Progenitor cell of endocrine pancreas (in vitro differentiated cells): ENCODE results near the gene NMT1. TPM values are rescaled to one million over a fixed set of nuclear protein-coding genes. Genes with fewer than 3 reads are reported as not detected.

Experiments used
- DNase-seq: peaks from one replicate; pipeline ENCODE4 v3.0.0; 2021; ENCODE audit warnings: low spot score; ENCODE audit not compliant: unreplicated experiment
- H3K27ac Mint-ChIP-seq: 2 replicates; pipeline ENCODE4 v1.8.0; 2021; ENCODE audit warnings: mild to moderate bottlenecking, moderate library complexity, mixed read lengths
- H3K27me3 Mint-ChIP-seq: 2 replicates; pipeline ENCODE4 v1.8.0; 2021; ENCODE audit warnings: mixed read lengths
- H3K36me3 Mint-ChIP-seq: 2 replicates; pipeline ENCODE4 v1.8.0; 2022; ENCODE audit warnings: mixed read lengths; ENCODE audit not compliant: insufficient read depth
- H3K4me1 Mint-ChIP-seq: 2 replicates; pipeline ENCODE4 v1.8.0; 2021; ENCODE audit warnings: low read depth, mixed read lengths
- H3K4me3 Mint-ChIP-seq: 2 replicates; pipeline ENCODE4 v1.8.0; 2021; ENCODE audit warnings: low read depth, mild to moderate bottlenecking, moderate library complexity, mixed read lengths
- H3K9me3 Mint-ChIP-seq: 2 replicates; pipeline ENCODE4 v1.8.0; 2021; ENCODE audit warnings: low read depth, mixed read lengths
- CTCF ChIP-seq: fragments of 200-600 bp; sonication (generic); IDR thresholded peaks from one replicate; pipeline ENCODE4 v1.5.0; 2021; ENCODE audit warnings: antibody characterized with exemption, mild to moderate bottlenecking; ENCODE audit not compliant: unreplicated experiment
- long read RNA-seq: library from polyadenylated mRNA; unstranded; transcript quantifications from one replicate; pipeline ENCODE4 v2.0.0, GENCODE V29; 2020
- total RNA-seq: library from RNA; stranded (reverse); gene quantifications from 2 replicates; pipeline ENCODE4 v1.2.1, GENCODE V29; 2021

The NMT1 gene
- 97.4 and 98.7 TPM in 2 replicates for total RNA-seq
- long read RNA-seq, full-length matches to known transcripts, result 34 of 78 reads
- long read RNA-seq, partial matches to known transcripts, result 6 of 78 reads
- long read RNA-seq, other reads (novel, unspliced or antisense), result 38 of 78 reads

GRCh38 chr17:45060797-45061605, at the start of gene NMT1:
TSS of gene NMT1 (plus strand) at chr17:45061317. CDS start at chr17:45061330, 13 bp downstream.
- peak; percentile 93 for DNase-seq
- Mint-ChIP-seq H3K27ac (peak within 1 kb of the TSS; percentile 99), H3K9me3 (no peaks in the 10 kb centered on the region), H3K36me3 (no peaks in the 10 kb centered on the region), H3K4me3 (peak within 1 kb of the TSS; percentile 100), H3K4me1 (peaks cover 17% of the 10 kb centered on the region), H3K27me3 (no peaks in the 10 kb centered on the region)
- no peak for TF ChIP-seq CTCF

GRCh38 chr17:45011767-45012166, 49.4 kb upstream of the NMT1 start:
- H3K27me3 Mint-ChIP-seq, result peaks cover 23% of the 10 kb centered on the region
- no peak for TF ChIP-seq CTCF
- no peak overlapping the region for H3K27ac Mint-ChIP-seq
- H3K4me3 Mint-ChIP-seq, result no peak overlapping the region
- no peaks in the 10 kb centered on the region for H3K36me3 Mint-ChIP-seq
- no peak for DNase-seq
- no peaks in the 10 kb centered on the region for H3K9me3 Mint-ChIP-seq
- H3K4me1 Mint-ChIP-seq, result peaks cover 23% of the 10 kb centered on the region

GRCh38 chr17:45013021-45013997, 47.8 kb upstream of the NMT1 start:
- Mint-ChIP-seq H3K4me1 (peaks cover 18% of the 10 kb centered on the region), H3K4me3 (no peak overlapping the region), H3K27me3 (peaks cover 16% of the 10 kb centered on the region), H3K9me3 (no peaks in the 10 kb centered on the region), H3K27ac (peak overlapping the region; percentile 10), H3K36me3 (no peaks in the 10 kb centered on the region)
- no peak for TF ChIP-seq CTCF
- no peak for DNase-seq

DNA sequence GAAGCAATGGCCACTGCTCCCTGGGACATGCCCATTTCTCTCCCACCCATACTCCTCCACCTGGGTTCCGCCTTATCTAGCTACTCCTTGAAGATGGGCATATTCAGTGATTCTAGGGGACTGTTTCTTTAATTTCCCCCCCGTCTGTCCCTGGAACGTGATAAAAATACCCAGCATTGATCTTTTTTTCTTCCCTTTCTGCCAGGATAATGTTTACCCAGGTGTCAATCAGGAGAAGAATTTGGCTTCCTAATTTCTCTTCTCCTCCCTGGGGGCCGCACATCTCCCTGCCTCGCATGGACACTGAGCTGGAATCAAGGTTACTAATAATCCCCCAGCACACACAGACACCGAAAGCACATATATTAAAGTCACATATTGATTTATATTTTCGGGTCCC, 44.9 kb upstream of the NMT1 start:
- DNase-seq, result no peak
- H3K27me3 Mint-ChIP-seq, result peaks cover 28% of the 10 kb centered on the region
- TF ChIP-seq CTCF, result no peak
- H3K4me3 Mint-ChIP-seq, result no peak overlapping the region
- no peaks in the 10 kb centered on the region for H3K9me3 Mint-ChIP-seq
- peaks cover 31% of the 10 kb centered on the region for H3K4me1 Mint-ChIP-seq
- H3K27ac Mint-ChIP-seq, result peak overlapping the region; percentile 63
- H3K36me3 Mint-ChIP-seq, result no peaks in the 10 kb centered on the region

DNA sequence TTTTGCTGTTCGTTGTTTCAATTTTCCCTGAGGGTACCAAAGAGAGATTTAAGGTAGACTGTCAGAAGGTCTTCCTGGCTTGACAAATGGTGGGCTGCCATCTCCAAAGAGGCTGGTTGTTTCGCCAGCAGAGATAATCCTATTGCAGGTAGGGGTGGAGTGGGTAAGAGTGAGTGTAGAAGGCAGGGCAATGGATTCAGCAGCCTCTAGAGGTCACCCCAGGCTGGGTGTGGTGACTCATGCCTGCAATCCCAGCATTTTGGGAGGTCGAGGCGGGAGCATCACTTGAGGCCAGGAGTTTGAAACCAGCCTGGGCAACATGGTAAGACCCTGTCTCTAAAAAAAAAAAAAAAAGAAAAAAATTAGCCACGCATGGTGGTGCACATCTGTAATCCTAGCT, 44.3 kb upstream of the NMT1 start:
- TF ChIP-seq CTCF, result peak; percentile 31
- DNase-seq, result no peak
- Mint-ChIP-seq H3K4me3 (no peak overlapping the region), H3K4me1 (peaks cover 34% of the 10 kb centered on the region), H3K27me3 (peaks cover 31% of the 10 kb centered on the region), H3K36me3 (no peaks in the 10 kb centered on the region), H3K27ac (no peak overlapping the region), H3K9me3 (no peaks in the 10 kb centered on the region)
